GM21526 (cell line): Measurements from ENCODE around the gene LIMA1.
"Not testable (repeated sequence)": the region's sequence is repeated elsewhere in the genome, so short reads cannot be mapped to it uniquely, and the experiment has no call there.

Experiments
- ATAC-seq: cut with Tn5 transposase; IDR thresholded peaks from one replicate; pipeline ENCODE4 v1.9.1; 2021; ENCODE audit warnings: moderate library complexity; ENCODE audit not compliant: unreplicated experiment, low FRiP score

The LIMA1 gene

GRCh38 chr12:50154947-50155346 is 128.4 kb downstream of the LIMA1 start:
- ATAC-seq: not testable (repeated sequence)

DNA sequence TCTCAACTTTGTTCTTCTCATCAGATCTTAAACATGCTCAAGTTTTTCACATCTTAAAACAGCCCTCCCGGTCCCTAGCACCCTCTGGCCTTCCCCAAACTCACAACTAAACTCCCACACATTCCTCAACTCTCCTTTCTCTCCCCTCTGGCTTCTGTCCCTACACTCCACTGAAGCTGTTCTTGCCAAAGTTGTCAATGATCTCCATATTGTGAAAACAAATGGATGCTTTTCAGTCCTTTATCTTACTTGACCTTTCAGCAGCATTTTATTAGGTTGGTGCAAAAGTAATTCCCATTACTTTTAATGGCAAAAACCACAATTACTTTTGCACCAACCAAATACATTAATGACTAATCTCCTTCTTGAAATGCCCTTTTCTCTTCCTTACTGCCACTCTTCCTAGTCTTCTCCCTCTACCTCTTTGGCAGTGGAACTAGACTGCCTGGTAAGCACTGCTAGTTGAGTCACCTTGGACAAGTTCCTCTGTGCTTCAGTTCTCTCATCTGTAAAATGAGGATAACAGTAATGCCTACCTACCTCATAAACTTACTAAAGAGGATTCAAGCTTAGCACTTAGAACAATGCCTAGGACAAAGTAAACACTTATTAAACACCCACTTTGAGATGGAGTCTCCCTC is 132.2 kb downstream of the LIMA1 start:
- no peak for ATAC-seq

DNA sequence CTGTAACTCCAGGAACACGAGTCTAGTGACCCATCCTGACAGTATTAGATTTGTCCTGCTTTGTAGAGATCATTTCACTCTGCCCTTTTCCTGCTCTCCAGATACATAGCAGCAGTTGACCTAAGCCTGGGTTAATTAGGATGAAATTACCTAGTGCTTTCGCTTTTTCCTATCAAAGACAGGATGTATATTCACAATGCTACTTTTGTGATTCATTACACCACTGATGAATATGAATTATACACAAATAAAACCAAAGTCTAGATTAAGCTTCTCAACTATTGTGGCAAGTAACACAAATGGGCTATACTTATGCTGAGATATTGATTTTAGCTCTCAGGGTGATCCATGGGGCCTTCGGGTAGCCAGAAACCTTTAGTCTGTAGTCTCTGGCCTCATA is 134.0 kb downstream of the LIMA1 start:
- no peak for ATAC-seq

DNA sequence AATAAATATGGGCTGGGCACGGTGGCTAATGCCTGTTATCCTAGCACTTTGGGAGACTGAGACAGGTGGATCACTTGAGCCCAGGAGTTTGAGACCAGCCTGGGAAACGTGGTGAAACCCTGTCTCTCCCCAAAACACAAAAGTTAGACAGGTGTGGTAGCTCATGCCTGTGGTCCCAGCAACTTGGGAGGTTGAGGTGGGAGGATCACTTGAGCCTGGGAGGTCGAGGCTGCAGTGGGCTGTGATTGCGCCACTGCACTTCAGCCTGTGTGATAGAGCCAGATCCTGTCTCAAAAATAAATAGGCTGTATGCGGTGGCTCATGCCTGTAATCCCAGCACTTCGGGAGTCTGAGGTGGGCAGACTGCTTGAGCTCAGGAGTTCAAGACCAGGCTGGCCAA is 135.3 kb downstream of the LIMA1 start:
- not testable (repeated sequence) for ATAC-seq

GRCh38 chr12:50147281-50147680 is 136.0 kb downstream of the LIMA1 start:
- ATAC-seq: no peak

DNA sequence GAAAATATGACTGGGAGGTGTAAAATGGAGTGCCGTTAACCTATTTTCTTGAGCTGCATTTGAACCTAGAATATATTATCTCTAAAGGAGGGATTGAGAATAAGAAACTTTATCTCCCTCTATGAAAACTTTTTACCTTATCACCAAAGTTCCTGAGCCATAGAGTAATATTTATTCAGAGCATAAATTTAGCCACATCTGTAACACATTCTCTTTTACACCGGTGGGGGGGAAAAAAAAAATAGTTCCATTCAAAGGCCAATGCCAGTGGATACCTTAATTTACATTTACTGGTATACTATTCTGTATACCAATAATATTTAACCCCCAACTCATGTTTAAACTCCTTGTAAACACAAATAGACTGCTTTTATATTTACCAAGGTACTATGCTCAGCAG is 137.9 kb downstream of the LIMA1 start:
- ATAC-seq: no peak

- no peak for ATAC-seq
Observed at GRCh38 chr12:50142993-50143392, 140.3 kb downstream of the LIMA1 start.

- no peak for ATAC-seq
Observed at GRCh38 chr12:50132505-50133135, 150.7 kb downstream of the LIMA1 start.

DNA sequence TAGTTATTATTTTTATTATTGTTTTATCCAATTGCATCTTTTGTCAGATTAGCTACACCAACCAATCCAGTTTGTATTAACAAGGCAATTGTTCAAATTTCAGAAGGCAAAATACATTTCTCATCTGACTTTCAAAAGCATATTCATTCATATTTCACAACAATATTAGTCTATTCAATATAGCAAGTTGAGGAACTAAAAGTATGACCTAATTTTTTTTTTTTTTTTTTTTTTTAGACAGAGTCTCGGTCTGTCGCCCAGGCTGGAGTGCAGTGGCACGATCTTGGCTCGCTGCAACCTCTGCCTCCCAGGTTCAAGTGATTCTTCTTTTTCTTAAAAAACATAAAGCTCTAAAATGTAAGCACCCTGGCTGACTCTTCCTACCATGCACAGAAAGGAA is 154.0 kb downstream of the LIMA1 start:
- no peak for ATAC-seq

- ATAC-seq: no peak
Observed at GRCh38 chr12:50127546-50127945, 155.8 kb downstream of the LIMA1 start.
